Measurements from ENCODE around the gene EGR4.

EGR4 gene

GRCh38 chr2:73333564-73333963 is 40.2 kb upstream of the EGR4 start:
- in situ Hi-C loops (cut with HindIII; ENCODE audit: low sequenced_read_pairs) = no loop called here
- no peak for DNase-seq (ENCODE audit: low read depth, low spot score)
- no peak for TF ChIP-seq CTCF (IDR thresholded peaks at IDR 0.05; ENCODE audit: low read depth, low read length)
- no peak overlapping the region for H3K4me3 ChIP-seq (ENCODE audit: low read depth, low read length)

- TF ChIP-seq CTCF (IDR thresholded peaks at IDR 0.05; ENCODE audit: low read depth, low read length) = no peak
- DNase-seq (ENCODE audit: low read depth, low spot score) = no peak
- in situ Hi-C loops (cut with HindIII; ENCODE audit: low sequenced_read_pairs) = no loop called here
- no peak overlapping the region for H3K4me3 ChIP-seq (ENCODE audit: low read depth, low read length)
Observed at GRCh38 chr2:73324126-73324725, 30.9 kb upstream of the EGR4 start.

GRCh38 chr2:73323551-73323950 is 30.2 kb upstream of the EGR4 start:
- H3K4me3 ChIP-seq (ENCODE audit: low read depth, low read length) = no peak overlapping the region
- in situ Hi-C loops (cut with HindIII; ENCODE audit: low sequenced_read_pairs) = no loop called here
- DNase-seq (ENCODE audit: low read depth, low spot score) = no peak
- TF ChIP-seq CTCF (IDR thresholded peaks at IDR 0.05; ENCODE audit: low read depth, low read length) = no peak

GRCh38 chr2:73314441-73314840 is 21.1 kb upstream of the EGR4 start:
- H3K4me3 ChIP-seq (ENCODE audit: low read depth, low read length) = no peak overlapping the region
- in situ Hi-C loops (cut with HindIII; ENCODE audit: low sequenced_read_pairs) = no loop called here
- no peak for DNase-seq (ENCODE audit: low read depth, low spot score)
- TF ChIP-seq CTCF (IDR thresholded peaks at IDR 0.05; ENCODE audit: low read depth, low read length) = no peak

- no peak overlapping the region for H3K4me3 ChIP-seq (ENCODE audit: low read depth, low read length)
- in situ Hi-C loops (cut with HindIII; ENCODE audit: low sequenced_read_pairs) = no loop called here
- no peak for DNase-seq (ENCODE audit: low read depth, low spot score)
- TF ChIP-seq CTCF (IDR thresholded peaks at IDR 0.05; ENCODE audit: low read depth, low read length) = no peak
Observed at GRCh38 chr2:73307720-73308119, 14.4 kb upstream of the EGR4 start.

GRCh38 chr2:73301636-73302035 is 8.3 kb upstream of the EGR4 start:
- in situ Hi-C loops (cut with HindIII; ENCODE audit: low sequenced_read_pairs) = no loop called here
- no peak overlapping the region for H3K4me3 ChIP-seq (ENCODE audit: low read depth, low read length)
- no peak for TF ChIP-seq CTCF (IDR thresholded peaks at IDR 0.05; ENCODE audit: low read depth, low read length)
- DNase-seq (ENCODE audit: low read depth, low spot score) = no peak

GRCh38 chr2:73300926-73301325 is 7.6 kb upstream of the EGR4 start:
- TF ChIP-seq CTCF (IDR thresholded peaks at IDR 0.05; ENCODE audit: low read depth, low read length) = no peak
- H3K4me3 ChIP-seq (ENCODE audit: low read depth, low read length) = no peak overlapping the region
- no peak for DNase-seq (ENCODE audit: low read depth, low spot score)
- in situ Hi-C loops (cut with HindIII; ENCODE audit: low sequenced_read_pairs) = no loop called here
